Natural killer cell (primary cell): ENCODE measurements around the gene ADGRL1. TPM values are rescaled to one million over a fixed set of nuclear protein-coding genes. Genes with fewer than 3 reads are reported as not detected.
A peak's percentile ranks its signal among the peaks of the same experiment; 100 is the strongest.
"Not testable (repeated sequence)": the region's sequence is repeated elsewhere in the genome, so short reads cannot be mapped to it uniquely, and the experiment has no call there.

ENCODE experiments used
- ATAC-seq, 3 donors: fragments of 150-1000 bp in 2 of 3; fragments of 200-7000 bp in 1 of 3; cut with Tn5 transposase; 1 replicate in 1 of 3; 2 replicates in 2 of 3; pipeline ENCODE4 v1.10.0; 2021; ENCODE audit warnings: mild to moderate bottlenecking in 2 of 3, moderate library complexity in 2 of 3
- DNase-seq, 2 donors: peaks; one replicate each; pipeline versions ENCODE4 v3.0.0 to v3.0.0-alpha.2; 2013 to 2021; ENCODE audit warnings: mixed read lengths in 1 of 2
- H3K27ac ChIP-seq: one replicate; pipeline ENCODE4 v1.5.1; 2013; ENCODE audit warnings: mild to moderate bottlenecking, low read length
- H3K27me3 ChIP-seq: one replicate; pipeline ENCODE4 v1.6.1; 2013; ENCODE audit warnings: low read length; ENCODE audit not compliant: control insufficient read depth, insufficient read depth
- H3K36me3 ChIP-seq: one replicate; pipeline ENCODE4 v1.6.1; 2013; ENCODE audit warnings: low read length; ENCODE audit not compliant: control insufficient read depth, insufficient read depth
- H3K4me1 ChIP-seq: one replicate; pipeline ENCODE4 v1.6.1; 2013; ENCODE audit warnings: low read length; ENCODE audit not compliant: control insufficient read depth, insufficient read depth
- H3K4me3 ChIP-seq: one replicate; pipeline ENCODE4 v1.5.1; 2013; ENCODE audit warnings: low read length
- H3K9me3 ChIP-seq: one replicate; pipeline ENCODE4 v1.6.1; 2013; ENCODE audit warnings: low read length; ENCODE audit not compliant: control insufficient read depth, insufficient read depth
- H3K27ac Mint-ChIP-seq, 2 donors: one replicate each; pipeline ENCODE4 v1.8.0; 2022; ENCODE audit warnings: mild to moderate bottlenecking in 2 of 2, mixed read lengths in 2 of 2, moderate library complexity in 1 of 2
- H3K27me3 Mint-ChIP-seq, 2 donors: one replicate each; pipeline ENCODE4 v1.8.0; 2022; ENCODE audit warnings: low read depth in 2 of 2, mixed read lengths in 2 of 2
- H3K36me3 Mint-ChIP-seq: one replicate; pipeline ENCODE4 v1.8.0; 2022; ENCODE audit warnings: mixed read lengths
- H3K4me1 Mint-ChIP-seq, 2 donors: one replicate each; pipeline ENCODE4 v1.8.0; 2022; ENCODE audit warnings: mixed read lengths in 2 of 2
- H3K4me3 Mint-ChIP-seq: one replicate; pipeline ENCODE4 v1.8.0; 2022; ENCODE audit warnings: mild to moderate bottlenecking, moderate library complexity, mixed read lengths
- H3K9me3 Mint-ChIP-seq, 2 donors: one replicate each; pipeline ENCODE4 v1.8.0; 2022; ENCODE audit warnings: mixed read lengths in 2 of 2
- CTCF ChIP-seq: fragments of 200-600 bp; IDR thresholded peaks from one replicate; pipeline ENCODE4 v1.8.0; 2022; ENCODE audit warnings: antibody characterized with exemption
- WGBS: methylation state at CpG from one replicate; pipeline ENCODE4 v1.1.7; 2013; ENCODE audit warnings: missing lambda C conversion rate; ENCODE audit not compliant: insufficient coverage; 5-methylcytosine and 5-hydroxymethylcytosine counted together
- intact Hi-C: fragments of 100-400 bp; cut with micrococcal nuclease; formaldehyde crosslinking; loops from one replicate; pipeline ENCODE4 v1.14.2; 2022
- total RNA-seq, 4 donors: library from RNA; stranded (reverse); fragments of 120-200 nt in 1 of 4; gene quantifications; one replicate each; pipeline versions ENCODE4 v1.2.3 to v1.2.4, GENCODE V29; 2013 to 2022

Gene ADGRL1
- total RNA-seq, 3 donors from 2014 or later (not counting 1 experiment from before 2014, with no cell fraction given), result 47.3 to 54.3 (median 52.7) TPM

GRCh38 chr19:14222886-14223285 is 16.9 kb upstream of the ADGRL1 start:
- no peak for TF ChIP-seq CTCF
- H3K27me3 Mint-ChIP-seq, result no peaks in the 10 kb centered on the region
- peaks cover 11% of the 10 kb centered on the region for H3K4me1 ChIP-seq
- no peaks in the 10 kb centered on the region for H3K36me3 ChIP-seq
- H3K27ac Mint-ChIP-seq, result peak overlapping the region in 1 of 2 donors; percentile 62
- no peak for DNase-seq
- H3K4me3 Mint-ChIP-seq, result no peak overlapping the region
- peaks cover 18 to 31% of the 10 kb centered on the region in 2 donors for H3K4me1 Mint-ChIP-seq
- no peak overlapping the region for H3K27ac ChIP-seq
- H3K36me3 Mint-ChIP-seq, result no peaks in the 10 kb centered on the region
- ATAC-seq, result no peak
- intact Hi-C loops, result loop anchor here (5.0 kb wide), 1 partner anchor 64 kb away; no protein-coding TSS in a partner anchor
- no peaks in the 10 kb centered on the region for H3K27me3 ChIP-seq
- H3K9me3 ChIP-seq, result no peaks in the 10 kb centered on the region
- H3K9me3 Mint-ChIP-seq, result no peaks in the 10 kb centered on the region
- no peak overlapping the region for H3K4me3 ChIP-seq
- WGBS, result 92% methylated on average over 15 of the region's 16 CpGs

GRCh38 chr19:14221345-14221744 is 15.4 kb upstream of the ADGRL1 start:
- peaks cover 20% of the 10 kb centered on the region for H3K4me1 ChIP-seq
- 18% methylated on average over 14 of the region's 19 CpGs for WGBS
- H3K9me3 Mint-ChIP-seq, H3K36me3 ChIP-seq, H3K27me3 ChIP-seq, H3K9me3 ChIP-seq, H3K36me3 Mint-ChIP-seq, H3K27ac ChIP-seq, H3K4me3 ChIP-seq, H3K27me3 Mint-ChIP-seq: not testable (repeated sequence)
- intact Hi-C loops, result loop anchor here (5.0 kb wide), 1 partner anchor 66 kb away; no protein-coding TSS in a partner anchor
- Mint-ChIP-seq H3K4me1 (peaks cover 24 to 39% of the 10 kb centered on the region in 2 donors), H3K27ac (peak overlapping the region; percentile 77 to 89), H3K4me3 (peak overlapping the region; percentile 88)
- DNase-seq (peak; percentile 76 to 89), ATAC-seq (peak; percentile 92 to 93 (median 93))
- TF ChIP-seq CTCF, result peak; percentile 64

GRCh38 chr19:14218620-14219330 is 12.8 kb upstream of the ADGRL1 start:
- Histone ChIP-seq H3K27me3 (no peaks in the 10 kb centered on the region), H3K27ac (no peak overlapping the region), H3K9me3 (no peaks in the 10 kb centered on the region), H3K36me3 (no peaks in the 10 kb centered on the region), H3K4me1 (peaks cover 22% of the 10 kb centered on the region), H3K4me3 (no peak overlapping the region)
- 89% methylated on average over 10 of the region's 12 CpGs for WGBS
- H3K4me3 Mint-ChIP-seq, result no peak overlapping the region
- DNase-seq (no peak), ATAC-seq (no peak)
- no peaks in the 10 kb centered on the region for H3K27me3 Mint-ChIP-seq
- TF ChIP-seq CTCF, result no peak
- peak overlapping the region; percentile 79 to 91 for H3K27ac Mint-ChIP-seq
- H3K9me3 Mint-ChIP-seq, result no peaks in the 10 kb centered on the region
- H3K36me3 Mint-ChIP-seq, result no peaks in the 10 kb centered on the region
- peaks cover 24 to 39% of the 10 kb centered on the region in 2 donors for H3K4me1 Mint-ChIP-seq
- intact Hi-C loops, result no loop called here

GRCh38 chr19:14217886-14218285 is 11.9 kb upstream of the ADGRL1 start:
- 40% methylated on average over 4 of the region's 4 CpGs for WGBS
- H3K4me3 ChIP-seq, H3K27ac ChIP-seq, H3K9me3 ChIP-seq, H3K27me3 Mint-ChIP-seq, DNase-seq, H3K4me3 Mint-ChIP-seq, H3K9me3 Mint-ChIP-seq, H3K27me3 ChIP-seq, ATAC-seq, H3K36me3 ChIP-seq, intact Hi-C loops, H3K36me3 Mint-ChIP-seq: not testable (repeated sequence)
- Mint-ChIP-seq H3K4me1 (peaks cover 24 to 39% of the 10 kb centered on the region in 2 donors), H3K27ac (peak overlapping the region in 1 of 2 donors; percentile 91)
- peaks cover 22% of the 10 kb centered on the region for H3K4me1 ChIP-seq
